Spleen (tissue), 7 donors: ENCODE measurements around the gene H2AZ2.

ENCODE experiments used
- CTCF ChIP-seq, 11 experiments: fragments of 200-600 bp in 7 of 11; fragments of 450-650 bp in 4 of 11; sonication (generic) in 4 of 11; IDR thresholded peaks in 8 of 11; conservative IDR thresholded peaks in 3 of 11; 1 replicate in 7 of 11; 2 replicates in 4 of 11; pipeline versions ENCODE4 v1.4.0 to v1.8.0; 2016 to 2021; ENCODE audit warnings: antibody characterized with exemption in 11 of 11, inconsistent platforms in 4 of 11, mild to moderate bottlenecking in 1 of 11
- POLR2A ChIP-seq, 3 donors: fragments of 450-650 bp; IDR thresholded peaks; one replicate each; pipeline ENCODE4 v1.5.1; 2017; ENCODE audit warnings: antibody characterized with exemption in 3 of 3, mild to moderate bottlenecking in 1 of 3
- POLR2AphosphoS5 ChIP-seq, 3 donors: sonication (generic); formaldehyde crosslinking; IDR thresholded peaks; one replicate each; pipeline ENCODE4 v1.5.1; 2017; ENCODE audit warnings: antibody characterized with exemption in 3 of 3
- donor health status: DM: no; HTN: no; CAD: no; lungs with moderate emphysema.
- donor health status: DM: no; HTN: no; CAD: no.
- donor health status: DM: no; HTN: no; CAD: no.

DNA sequence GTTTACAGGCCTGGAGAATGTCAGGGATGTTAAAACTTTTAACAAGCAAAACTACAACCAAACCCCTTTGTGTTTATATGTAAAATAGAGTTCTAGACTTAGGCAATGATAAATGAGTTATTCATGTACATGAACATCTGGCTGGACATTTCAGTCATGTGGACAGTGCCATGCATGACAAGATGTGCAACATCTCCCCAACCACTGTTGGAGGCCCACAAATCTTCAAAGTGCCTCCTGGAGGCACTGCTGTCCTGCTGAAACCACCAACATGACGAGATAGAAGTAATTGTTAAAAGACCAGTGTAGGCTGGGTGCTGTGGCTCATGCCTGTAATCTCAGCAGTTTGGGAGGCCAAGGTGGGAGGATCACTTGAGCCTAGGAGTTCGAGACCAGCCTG lies 33.0 kb downstream of the H2AZ2 start:
- TF ChIP-seq CTCF (IDR thresholded peaks at IDR 0.05 in 8 of 11, conservative IDR thresholded peaks at IDR 0.05 in 3 of 11) (no peak), POLR2A (IDR thresholded peaks at IDR 0.05) (no peak), POLR2AphosphoS5 (IDR thresholded peaks at IDR 0.05) (no peak)
